H1 (cell line): ENCODE data around the gene SPATA13. TPM values are rescaled to one million over a fixed set of nuclear protein-coding genes. Genes with fewer than 3 reads are reported as not detected.

Source experiments
- CTCF ChIA-PET: fragments of 300-600 bp; sonication (Branson Sonifier 250); formaldehyde crosslinking; loops from one replicate; lab custom pipeline; 2021; ENCODE audit not compliant: partially characterized antibody; lab: Charles Lee
- POLR2A ChIA-PET: fragments of 300-600 bp; sonication (Branson Sonifier 250); formaldehyde crosslinking; loops from one replicate; lab custom pipeline; 2021; ENCODE audit warnings: inconsistent platforms; ENCODE audit not compliant: partially characterized antibody; lab: Charles Lee
- DNase-seq, 2 experiments: peaks; one replicate each; pipeline versions ENCODE4 v3.0.0 to v3.0.0-alpha.2; 2010 to 2022; ENCODE audit warnings: low spot score in 2 of 2, low read depth in 1 of 2, mixed read lengths in 1 of 2
- FAIRE-seq: peaks from 2 replicates; lab custom pipeline; 2011; peaks lifted over from hg19 to GRCh38; lab: Jason Lieb, UNC
- H2AFZ ChIP-seq: 2 replicates; pipeline ENCODE4 v1.8.1; 2012; ENCODE audit warnings: low read length, inconsistent platforms
- H2AK5ac ChIP-seq: 2 replicates; pipeline ENCODE4 v1.6.1; 2013; ENCODE audit warnings: low read depth, low read length
- H2BK120ac ChIP-seq: replicated peaks from 2 replicates; pipeline ENCODE3; 2013; ENCODE audit warnings: low read depth, low read length, inconsistent platforms
- H2BK12ac ChIP-seq: 2 replicates; pipeline ENCODE4 v1.6.1; 2013; ENCODE audit warnings: low read depth, low read length
- H2BK15ac ChIP-seq: 2 replicates; pipeline ENCODE4 v1.6.1; 2013; ENCODE audit warnings: low read length
- H2BK20ac ChIP-seq: 2 replicates; pipeline ENCODE4 v1.6.1; 2013; ENCODE audit warnings: low read length
- H2BK5ac ChIP-seq: 2 replicates; pipeline ENCODE4 v1.6.1; 2013; ENCODE audit warnings: low read depth, low read length
- H3K14ac ChIP-seq: 2 replicates; pipeline ENCODE4 v1.6.1; 2013; ENCODE audit warnings: inconsistent platforms; ENCODE audit not compliant: insufficient read length
- H3K18ac ChIP-seq: 2 replicates; pipeline ENCODE4 v1.6.1; 2013; ENCODE audit warnings: low read length; ENCODE audit errors: extremely low read depth
- H3K23ac ChIP-seq: 2 replicates; pipeline ENCODE4 v1.6.1; 2013; ENCODE audit warnings: inconsistent platforms; ENCODE audit not compliant: insufficient read length
- H3K23me2 ChIP-seq: 2 replicates; pipeline ENCODE4 v1.6.1; 2013; ENCODE audit warnings: low read depth, low read length
- H3K27ac ChIP-seq: 2 replicates; pipeline ENCODE4 v1.6.1; 2011; ENCODE audit warnings: low read depth, low read length, inconsistent platforms
- H3K27me3 ChIP-seq, 4 experiments: replicated peaks in 1 of 4; 1 replicate in 1 of 4; 2 replicates in 3 of 4; pipeline versions ENCODE4 v1.6.1 to v1.8.1; 2011 to 2013; ENCODE audit warnings: low read length in 3 of 4, mild to moderate bottlenecking in 3 of 4, inconsistent platforms in 2 of 4, mixed read lengths in 2 of 4, moderate library complexity in 1 of 4; ENCODE audit not compliant: control insufficient read depth in 3 of 4, insufficient read depth in 3 of 4; ENCODE audit errors: extremely low read depth in 1 of 4
- H3K36me3 ChIP-seq, 4 experiments: 2 replicates each; pipeline versions ENCODE4 v1.6.1 to v1.8.1; 2011 to 2013; ENCODE audit warnings: mild to moderate bottlenecking in 4 of 4, low read length in 3 of 4, moderate library complexity in 2 of 4, control low read depth in 1 of 4, inconsistent platforms in 1 of 4; ENCODE audit not compliant: insufficient read depth in 4 of 4, control insufficient read depth in 2 of 4
- H3K4ac ChIP-seq: replicated peaks from 2 replicates; pipeline ENCODE3; 2013; ENCODE audit warnings: low read length, low read depth, mixed read lengths, inconsistent platforms; ENCODE audit not compliant: insufficient read length
- H3K4me1 ChIP-seq, 4 experiments: replicated peaks in 1 of 4; 1 replicate in 1 of 4; 2 replicates in 3 of 4; pipeline versions ENCODE4 v1.6.1 to v1.8.1; 2011 to 2013; ENCODE audit warnings: low read length in 3 of 4, inconsistent platforms in 2 of 4, mixed read lengths in 1 of 4; ENCODE audit not compliant: insufficient read depth in 4 of 4, control insufficient read depth in 3 of 4
- H3K4me2 ChIP-seq, 2 experiments: 2 replicates each; pipeline versions ENCODE4 v1.6.1 to v1.8.1; 2011 to 2013; ENCODE audit warnings: low read depth in 2 of 2, low read length in 2 of 2, control low read depth in 1 of 2, inconsistent platforms in 1 of 2, mild to moderate bottlenecking in 1 of 2; ENCODE audit not compliant: insufficient read depth in 1 of 2
- H3K4me3 ChIP-seq, 4 experiments: fragments of 200-600, 300-600 bp in 1 of 4; sonication (generic), shearing (Covaris generic), sonication (Bioruptor Twin) in 1 of 4; 2 replicates each; pipeline versions ENCODE4 v1.5.1 to v1.8.1; 2011 to 2016; ENCODE audit warnings: low read length in 4 of 4, low read depth in 3 of 4, control low read depth in 2 of 4, inconsistent platforms in 2 of 4, mild to moderate bottlenecking in 2 of 4, mixed read lengths in 1 of 4, moderate library complexity in 1 of 4; ENCODE audit not compliant: insufficient read depth in 2 of 4; ENCODE audit errors: extremely low read depth in 1 of 4
- H3K56ac ChIP-seq: replicated peaks from 2 replicates; pipeline ENCODE3; 2013; ENCODE audit warnings: low read depth, mild to moderate bottlenecking, mixed read lengths, low read length, inconsistent platforms; ENCODE audit not compliant: insufficient read length
- H3K79me1 ChIP-seq: 2 replicates; pipeline ENCODE4 v1.6.1; 2013; ENCODE audit warnings: low read depth, low read length, control low read depth
- H3K79me2 ChIP-seq, 2 experiments: 2 replicates each; pipeline versions ENCODE4 v1.6.1 to v1.8.1; 2012 to 2013; ENCODE audit warnings: low read length in 2 of 2, mild to moderate bottlenecking in 2 of 2, inconsistent platforms in 1 of 2; ENCODE audit not compliant: insufficient read depth in 2 of 2, control insufficient read depth in 1 of 2
- H3K9ac ChIP-seq, 4 experiments: replicated peaks in 1 of 4; 1 replicate in 1 of 4; 2 replicates in 3 of 4; pipeline versions ENCODE4 v1.6.1 to v1.8.1; 2011 to 2013; ENCODE audit warnings: low read depth in 3 of 4, low read length in 3 of 4, control low read depth in 2 of 4, mild to moderate bottlenecking in 2 of 4, moderate library complexity in 2 of 4, inconsistent platforms in 1 of 4; ENCODE audit errors: extremely low read depth in 1 of 4
- H3K9me3 ChIP-seq, 2 experiments: 2 replicates each; pipeline versions ENCODE4 v1.6.1 to v1.8.1; 2012 to 2013; ENCODE audit warnings: mild to moderate bottlenecking in 2 of 2, moderate library complexity in 2 of 2, control low read depth in 1 of 2, inconsistent platforms in 1 of 2, low read depth in 1 of 2, low read length in 1 of 2, mixed read lengths in 1 of 2; ENCODE audit not compliant: insufficient read depth in 2 of 2
- H4K20me1 ChIP-seq, 2 experiments: replicated peaks in 1 of 2; 2 replicates each; pipeline versions ENCODE3 to v1.8.1; 2011 to 2013; ENCODE audit warnings: inconsistent platforms in 2 of 2, low read length in 2 of 2, mild to moderate bottlenecking in 1 of 2; ENCODE audit not compliant: insufficient read depth in 2 of 2, control insufficient read depth in 1 of 2
- H4K5ac ChIP-seq: 2 replicates; pipeline ENCODE4 v1.6.1; 2013; ENCODE audit warnings: low read length, low read depth, mixed read lengths, inconsistent platforms; ENCODE audit not compliant: insufficient read length
- H4K8ac ChIP-seq: 2 replicates; pipeline ENCODE4 v1.8.0; 2013; ENCODE audit warnings: mild to moderate bottlenecking, moderate library complexity, low read length, inconsistent platforms; ENCODE audit not compliant: insufficient read depth; ENCODE audit errors: extremely low read depth
- H4K91ac ChIP-seq: replicated peaks from 2 replicates; pipeline ENCODE3; 2013; ENCODE audit warnings: low read length, mixed read lengths, inconsistent platforms; ENCODE audit not compliant: insufficient read length
- CBX8 ChIP-seq: fragments of 300-800, 300-1000 bp; sonication (generic); IDR thresholded peaks from 2 replicates; pipeline ENCODE4 v1.7.1; 2016; ENCODE audit warnings: low read depth, low read length, borderline replicate concordance
- CTBP2 ChIP-seq: IDR thresholded peaks from 2 replicates; pipeline ENCODE4 v1.7.0; 2011; ENCODE audit warnings: borderline replicate concordance, mild to moderate bottlenecking, moderate library complexity, mixed read lengths, low read length; ENCODE audit not compliant: insufficient read depth, insufficient read length
- E2F6 ChIP-seq: IDR thresholded peaks from 2 replicates; pipeline ENCODE4 v1.6.1; 2012; ENCODE audit warnings: inconsistent platforms
- EGR1 ChIP-seq: IDR thresholded peaks from 2 replicates; pipeline ENCODE4 v1.6.1; 2011; ENCODE audit warnings: low read depth, low read length, borderline replicate concordance
- EP300 ChIP-seq, 2 experiments: IDR thresholded peaks; 1 replicate in 1 of 2; 2 replicates in 1 of 2; pipeline ENCODE4 v1.6.1; 2011 to 2012; ENCODE audit warnings: low read depth in 2 of 2, low read length in 2 of 2, mild to moderate bottlenecking in 2 of 2, borderline replicate concordance in 1 of 2, inconsistent platforms in 1 of 2, moderate library complexity in 1 of 2
- KDM5A ChIP-seq: fragments of 200-600 bp; IDR thresholded peaks from 2 replicates; pipeline ENCODE4 v1.7.1; 2012; ENCODE audit warnings: mild to moderate bottlenecking, low read length, inconsistent platforms, mixed read lengths
- NANOG ChIP-seq: IDR thresholded peaks from 2 replicates; pipeline ENCODE4 v1.6.1; 2011; ENCODE audit warnings: low read length, low read depth, mild to moderate bottlenecking, inconsistent platforms; ENCODE audit not compliant: insufficient read depth, poor library complexity, severe bottlenecking
- RFX5 ChIP-seq: IDR thresholded peaks from 2 replicates; pipeline ENCODE4 v1.6.1; 2011; ENCODE audit warnings: low read depth, low read length, improper control_type of control experiment, borderline replicate concordance
- SAP30 ChIP-seq: fragments of 300-600 bp; sonication (generic); IDR thresholded peaks from 2 replicates; pipeline ENCODE4 v1.7.1; 2012; ENCODE audit warnings: low read length, moderate library complexity, mild to moderate bottlenecking, inconsistent platforms; ENCODE audit not compliant: insufficient read depth, insufficient replicate concordance
- SIRT6 ChIP-seq: IDR thresholded peaks from one replicate; pipeline ENCODE4 v1.7.1; 2012; ENCODE audit warnings: low read length, inconsistent platforms
- SP1 ChIP-seq: IDR thresholded peaks from 2 replicates; pipeline ENCODE4 v1.6.1; 2011; ENCODE audit warnings: low read depth, low read length
- ZNF274 ChIP-seq: IDR thresholded peaks from 2 replicates; pipeline ENCODE4 v1.7.0; 2012; ENCODE audit warnings: low read length, borderline replicate concordance; ENCODE audit errors: extremely low read depth
- WGBS, 2 experiments: shearing (Covaris generic) in 1 of 2; methylation state at CpG; one replicate each; pipeline versions ENCODE4 v1.1.6 to v1.1.7; 2013 to 2015; ENCODE audit warnings: low lambda C conversion rate in 2 of 2, mixed read lengths in 2 of 2, inconsistent platforms in 1 of 2, low coverage in 1 of 2, missing lambda C conversion rate in 1 of 2; ENCODE audit not compliant: insufficient replicate concordance in 2 of 2, insufficient coverage in 1 of 2, insufficient read length in 1 of 2; ENCODE audit errors: extremely low coverage in 1 of 2, missing lambda C conversion rate in 1 of 2; 5-methylcytosine and 5-hydroxymethylcytosine counted together
- polyA plus RNA-seq, 7 experiments: library from polyadenylated mRNA; depleted of rRNA in 3 of 7; stranded (reverse) in 5 of 7; unstranded in 2 of 7; fragments of >200 nt in 5 of 7; fragments of 200-250 nt in 2 of 7; gene quantifications; 1 replicate in 5 of 7; 2 replicates in 1 of 7; 4 replicates in 1 of 7; pipeline versions ENCODE4 v1.2.1 to v1.2.3, GENCODE V29; 2011 to 2013; ENCODE audit warnings: missing spikeins in 2 of 7, mixed read lengths in 2 of 7
- total RNA-seq: library from RNA; stranded (reverse); fragmentation: NEBNext Ultra II Directional; extraction: Animal tissue kit (Norgen Biotek cat#: 25700); gene quantifications from 2 replicates; pipeline ENCODE4 v1.2.1, GENCODE V29; 2021

Gene SPATA13
- total and polyA plus RNA-seq, 2 of the 8 experiments (the other 6 are each of a cell fraction or from before 2014, with no cell fraction given): 12.6 to 30.9 TPM

DNA sequence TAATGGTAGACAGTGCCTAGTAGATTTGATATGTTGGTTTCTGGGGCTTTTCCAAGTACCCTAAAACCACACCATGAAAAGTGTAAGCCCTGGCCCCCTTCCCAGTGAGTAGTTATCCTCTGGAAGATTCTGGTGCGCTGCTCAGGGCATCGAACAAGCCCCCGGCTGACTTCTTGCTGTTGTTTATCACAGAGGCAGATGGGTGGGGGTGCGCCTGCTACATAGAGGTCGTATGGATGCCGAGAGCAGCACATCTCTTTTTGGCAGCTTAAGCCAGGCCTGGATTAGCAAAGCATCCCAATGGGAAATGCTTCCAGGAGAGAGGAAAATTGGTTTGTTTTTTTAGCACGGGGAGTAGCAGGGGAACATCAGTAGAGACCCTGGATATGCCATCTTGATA is 26.3 kb upstream of the SPATA13 start:
- Histone ChIP-seq H2BK20ac (no peak overlapping the region), H3K14ac (no peak overlapping the region), H4K20me1 (no peaks in the 10 kb centered on the region), H3K79me1 (no peaks in the 10 kb centered on the region), H3K18ac (no peak overlapping the region), H4K5ac (no peak overlapping the region), H3K23me2 (no peaks in the 10 kb centered on the region), H2AFZ (no peak overlapping the region), H3K4me3 (no peak overlapping the region), H3K23ac (no peak overlapping the region), H2AK5ac (no peak overlapping the region), H3K56ac (no peak overlapping the region), H3K4me1 (peaks cover 0 to 3% (median 0%) of the 10 kb centered on the region in 4 experiments; a peak in 1 of 7 replicates), H3K9ac (no peak overlapping the region), H4K8ac (no peak overlapping the region), H3K4me2 (no peak overlapping the region), H4K91ac (no peak overlapping the region), H3K27ac (no peak overlapping the region), H3K79me2 (no peaks in the 10 kb centered on the region), H3K36me3 (no peaks in the 10 kb centered on the region), H2BK15ac (no peak overlapping the region), H3K27me3 (no peaks in the 10 kb centered on the region), H2BK120ac (no peak overlapping the region), H2BK5ac (no peak overlapping the region), H3K9me3 (peaks cover 8 to 9% of the 10 kb centered on the region in 2 experiments), H2BK12ac (no peak overlapping the region), H3K4ac (no peak overlapping the region)
- no peak for DNase-seq
- WGBS, 2 experiments: 93% methylated on average over 7 of the region's 7 CpGs; no CpG with 5 or more reads in 1 of the 2 experiments
- CTCF ChIA-PET: interaction anchor here (1.5 to 1.6 kb wide), 2 partner anchors 12 to 81 kb away, joined by 4 read pairs; no protein-coding TSS in a partner anchor
- POLR2A ChIA-PET: no interaction called here
- no peak for FAIRE-seq
- TF ChIP-seq NANOG (no peak), RFX5 (no peak), ZNF274 (no peak), CBX8 (no peak), SP1 (no peak), SAP30 (no peak), SIRT6 (no peak), KDM5A (no peak), CTBP2 (no peak), E2F6 (no peak), EGR1 (no peak), EP300 (IDR thresholded peaks at IDR 0.05; ENCODE audit: borderline replicate concordance in 1 of 2, low read depth in 2 of 2, low read length in 2 of 2) (no peak)
